Mesenteric fat pad (tissue), 1 donor: ENCODE results near the gene RIMS1. TPM values are rescaled to one million over a fixed set of nuclear protein-coding genes. Genes with fewer than 3 reads are reported as not detected.
"Not testable (repeated sequence)": the region's sequence is repeated elsewhere in the genome, so short reads cannot be mapped to it uniquely, and the experiment has no call there.

Experiments
- DNase-seq: peaks from one replicate; pipeline ENCODE4 v3.0.0-alpha.2; 2020; ENCODE audit warnings: low spot score
- total RNA-seq: library from RNA; stranded (reverse); fragmentation: NEBNext Ultra II Directional; extraction: Animal tissue kit (Norgen Biotek cat#: 25700); gene quantifications from one replicate; pipeline ENCODE4 v1.2.1, GENCODE V29; 2021
- donor health status: DM: yes; HTN: yes; CAD: no.

The RIMS1 gene
- total RNA-seq, 1 donor from 2014 or later, result 2.1 TPM

DNA sequence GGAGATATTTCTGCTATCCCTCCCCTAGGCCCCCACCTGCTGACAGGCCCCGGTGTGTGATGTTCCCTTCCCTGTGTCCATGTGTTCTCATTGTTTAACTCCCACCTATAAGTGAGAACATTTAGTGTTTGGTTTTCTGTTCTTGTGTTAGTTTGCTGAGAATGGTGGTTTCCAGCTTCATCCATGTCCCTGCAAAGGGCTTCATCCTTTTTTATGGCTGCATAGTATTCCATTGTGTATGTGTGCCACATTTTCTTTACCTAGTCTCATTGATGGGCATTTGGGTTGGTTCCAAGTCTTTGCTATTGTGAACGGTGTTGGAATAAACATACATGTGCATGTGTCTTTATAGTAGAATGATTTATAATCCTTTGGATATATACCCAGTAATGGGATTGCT is 448.9 kb downstream of the RIMS1 start:
- not testable (repeated sequence) for DNase-seq

- DNase-seq, result no peak
Measured at GRCh38 chr6:72348926-72349325, 462.6 kb downstream of the RIMS1 start.

DNA sequence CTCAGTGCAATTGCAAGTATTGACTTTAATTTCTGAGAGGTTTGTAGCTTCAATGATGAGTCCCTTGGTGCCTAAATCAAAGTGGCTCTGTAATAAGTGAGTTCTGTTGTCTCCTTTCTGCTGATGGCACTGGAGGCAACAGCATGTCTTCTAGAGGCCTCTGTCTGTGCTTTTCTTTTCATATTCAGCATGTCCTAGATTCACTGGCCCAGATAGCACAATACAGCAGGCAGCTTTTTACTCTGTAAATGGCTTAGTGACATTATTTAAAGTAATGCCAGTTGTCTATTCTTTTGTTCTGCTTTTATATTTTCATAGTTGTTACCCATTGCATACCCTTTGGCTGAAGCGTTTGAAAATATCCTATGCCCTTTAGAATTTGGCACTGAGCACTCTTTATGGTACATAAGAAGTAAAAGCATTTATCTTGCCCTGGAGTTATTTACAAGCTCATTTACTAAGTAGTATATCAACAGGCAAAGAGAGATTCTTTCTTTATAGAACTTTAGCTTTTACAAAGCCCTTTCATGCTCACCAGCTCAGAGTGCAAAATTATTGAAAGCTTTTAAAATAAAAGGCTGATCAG is 464.0 kb downstream of the RIMS1 start:
- no peak for DNase-seq

DNA sequence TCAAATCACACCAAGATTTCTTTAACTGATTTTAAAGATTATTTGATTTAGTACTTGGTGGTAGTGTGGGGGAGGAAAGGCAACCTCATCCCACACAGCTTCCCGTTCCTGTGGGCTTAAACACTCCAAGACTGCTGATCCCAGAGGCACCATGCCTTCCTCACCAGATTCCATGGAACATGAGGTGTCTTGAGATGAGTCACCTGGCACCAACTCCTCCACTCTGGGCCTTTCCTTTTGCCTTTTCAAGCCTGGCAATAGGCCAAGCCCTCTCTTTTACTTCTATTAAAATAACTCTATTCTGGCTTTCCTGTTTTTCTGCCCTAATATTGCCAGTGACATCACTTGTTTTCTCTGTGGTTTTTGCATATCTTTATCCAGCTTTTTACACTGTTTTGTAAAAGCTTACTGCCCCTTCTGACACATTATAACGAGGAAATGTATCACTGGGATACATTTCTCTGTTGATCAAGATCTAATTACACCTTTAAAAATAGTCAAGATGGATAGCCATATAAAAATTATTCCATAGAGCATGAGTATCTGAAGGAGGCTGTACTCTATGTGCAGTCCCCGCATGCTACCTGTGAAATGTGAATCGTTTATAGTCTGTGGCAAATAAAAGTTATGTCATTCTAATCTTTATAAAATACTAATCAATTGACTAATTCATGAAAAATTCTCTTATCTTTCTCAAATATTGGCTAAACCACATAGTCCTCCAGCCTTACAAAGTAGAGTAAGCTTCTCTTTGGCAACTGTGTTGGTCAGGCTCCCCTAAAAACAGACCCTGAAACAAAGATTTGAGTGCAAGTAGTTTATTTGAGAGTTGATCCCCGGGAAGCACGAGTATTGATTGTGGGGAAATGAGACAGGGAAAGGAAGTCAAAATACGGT is 477.7 kb downstream of the RIMS1 start:
- no peak for DNase-seq

- DNase-seq, result no peak
Measured at GRCh38 chr6:72365773-72366172, 479.4 kb downstream of the RIMS1 start.

DNA sequence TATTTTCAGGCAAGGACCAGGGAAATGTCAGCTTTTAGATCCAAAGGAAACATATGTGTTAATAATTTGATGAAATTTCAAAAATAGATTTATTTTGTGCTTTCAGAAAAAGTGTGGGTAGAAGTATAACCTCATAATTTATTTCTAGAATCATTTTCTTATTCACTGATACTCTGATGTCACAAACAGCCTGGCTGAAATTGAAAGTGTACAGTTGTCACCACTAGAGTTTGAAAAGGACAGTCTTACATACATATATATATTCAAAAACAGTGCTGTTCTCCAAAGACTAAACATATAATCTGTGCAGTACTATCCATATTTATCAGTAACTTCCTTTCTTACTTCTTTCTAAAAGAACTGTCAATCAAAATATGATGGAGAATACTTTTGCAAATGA is 481.1 kb downstream of the RIMS1 start:
- DNase-seq, result no peak

DNA sequence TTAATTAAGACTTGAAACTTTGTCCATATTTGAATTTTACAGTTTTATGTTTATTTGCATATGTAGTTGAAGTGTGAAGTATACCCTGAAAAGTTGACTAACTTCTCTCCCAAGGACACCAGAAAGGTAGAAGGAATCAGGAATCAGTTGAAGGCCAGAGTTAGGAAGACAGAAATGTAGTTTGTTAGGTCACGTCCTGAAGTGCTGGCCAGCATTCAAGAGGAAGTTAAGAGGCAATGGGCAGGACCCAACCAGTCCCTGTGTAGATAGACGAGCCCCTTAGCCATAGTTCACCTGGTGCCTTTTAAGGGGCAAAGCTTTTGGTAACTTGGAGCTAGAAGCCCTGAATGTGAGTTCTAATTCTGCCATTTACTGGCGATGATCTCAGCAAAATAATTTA is 485.1 kb downstream of the RIMS1 start:
- no peak for DNase-seq

DNA sequence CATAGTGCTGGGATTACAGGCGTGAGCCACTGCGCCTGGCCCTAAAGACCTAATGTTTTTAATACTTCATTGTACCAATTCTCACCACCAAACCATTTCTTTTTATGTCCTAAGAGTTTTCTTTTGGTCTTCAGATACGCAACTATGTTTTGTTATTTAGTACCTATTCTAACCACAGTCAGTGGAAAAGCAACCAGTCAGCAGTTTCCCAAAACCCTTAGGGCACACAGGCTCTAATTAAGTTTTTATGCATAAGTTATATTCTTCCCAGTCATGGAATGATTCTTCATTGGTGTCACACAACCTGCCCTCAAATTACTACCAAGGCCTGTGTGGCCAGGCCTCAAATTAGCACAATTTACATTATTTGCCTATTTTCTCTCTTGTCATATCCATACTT is 487.8 kb downstream of the RIMS1 start:
- DNase-seq, result no peak

- no peak for DNase-seq
Measured at GRCh38 chr6:72374857-72375256, 488.5 kb downstream of the RIMS1 start.

GRCh38 chr6:72376736-72377135 is 490.4 kb downstream of the RIMS1 start:
- no peak for DNase-seq

DNA sequence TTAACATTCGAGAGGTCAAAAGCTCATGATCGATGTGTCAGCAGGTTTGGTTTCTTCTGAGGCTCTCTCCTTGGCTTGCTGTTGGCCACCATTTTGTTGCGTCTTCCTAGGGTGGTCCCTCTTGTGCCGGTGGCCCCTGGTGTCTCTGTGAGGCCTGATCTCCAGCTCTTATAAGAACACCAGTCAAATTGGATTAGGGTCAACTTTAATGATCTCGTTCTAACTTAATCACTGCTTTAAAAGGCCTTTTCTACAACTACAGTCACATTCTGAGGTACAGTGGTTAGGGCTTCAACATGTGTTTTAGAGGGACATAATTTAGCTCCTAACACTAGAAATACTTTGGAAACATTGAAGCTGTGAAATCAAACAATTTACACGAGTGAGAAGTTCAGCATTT is 494.7 kb downstream of the RIMS1 start:
- no peak for DNase-seq

- no peak for DNase-seq
Measured at GRCh38 chr6:72382602-72383529, 496.5 kb downstream of the RIMS1 start.

GRCh38 chr6:72386324-72386723 is 500.0 kb downstream of the RIMS1 start:
- DNase-seq, result no peak

DNA sequence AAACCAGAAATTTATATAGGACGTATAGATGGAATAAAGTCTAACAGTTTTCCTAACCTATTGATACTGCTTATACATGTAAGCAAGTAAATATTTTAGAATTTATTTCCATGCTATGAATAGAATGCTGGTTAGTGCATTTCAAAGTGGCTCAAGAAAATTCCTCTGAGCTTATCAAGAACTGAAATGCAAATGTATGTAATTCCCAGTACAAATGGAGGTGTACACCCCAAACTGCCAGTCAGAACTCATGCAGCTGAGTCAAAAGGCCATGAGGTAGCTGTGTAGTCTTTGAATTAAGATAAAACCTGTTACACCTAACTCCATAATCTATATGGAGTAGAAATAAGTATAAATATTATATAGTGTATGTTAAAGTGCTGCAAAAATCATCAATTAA is 503.3 kb downstream of the RIMS1 start:
- DNase-seq, result no peak

- no peak for DNase-seq
Measured at GRCh38 chr6:72390548-72390947, 504.2 kb downstream of the RIMS1 start.

DNA sequence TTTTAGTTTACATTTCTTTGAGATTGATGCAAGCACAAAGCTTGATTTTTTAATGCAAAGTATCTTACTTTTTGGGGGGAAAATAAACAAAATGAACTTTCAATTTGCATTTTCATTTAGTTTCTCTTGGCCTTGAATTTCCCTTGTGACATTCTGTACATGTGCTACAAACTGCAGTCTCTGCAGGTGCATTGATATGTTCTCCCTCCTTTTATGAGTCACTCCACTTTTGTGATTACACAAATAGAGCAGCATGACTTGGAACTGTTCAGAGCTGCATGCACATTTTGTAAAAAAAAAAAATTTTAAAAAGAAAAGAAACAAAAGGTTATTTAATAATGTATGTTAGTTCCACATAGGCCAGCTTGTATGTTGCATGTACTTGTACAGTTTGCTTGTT is 515.5 kb downstream of the RIMS1 start:
- no peak for DNase-seq

DNA sequence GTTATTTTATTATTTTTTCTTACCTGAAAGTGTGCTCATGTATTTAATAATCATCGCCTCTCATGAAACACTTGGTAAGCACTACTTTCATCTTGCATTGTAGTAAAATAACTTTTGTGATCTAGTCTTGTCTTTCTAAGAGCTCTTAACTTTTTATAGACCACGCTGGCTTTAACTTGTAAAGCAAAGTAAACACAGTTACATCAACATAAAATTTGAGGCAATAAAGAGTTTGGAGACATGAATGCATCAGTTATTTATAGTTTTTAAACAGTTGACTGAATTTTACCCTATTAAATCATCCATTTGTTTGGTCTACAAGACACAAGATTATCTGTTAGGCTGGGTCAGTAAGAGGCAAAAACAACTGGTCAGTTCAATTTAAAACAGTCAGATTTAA is 517.1 kb downstream of the RIMS1 start:
- DNase-seq, result no peak

- DNase-seq, result no peak
Measured at GRCh38 chr6:72406517-72406916, 520.2 kb downstream of the RIMS1 start.

DNA sequence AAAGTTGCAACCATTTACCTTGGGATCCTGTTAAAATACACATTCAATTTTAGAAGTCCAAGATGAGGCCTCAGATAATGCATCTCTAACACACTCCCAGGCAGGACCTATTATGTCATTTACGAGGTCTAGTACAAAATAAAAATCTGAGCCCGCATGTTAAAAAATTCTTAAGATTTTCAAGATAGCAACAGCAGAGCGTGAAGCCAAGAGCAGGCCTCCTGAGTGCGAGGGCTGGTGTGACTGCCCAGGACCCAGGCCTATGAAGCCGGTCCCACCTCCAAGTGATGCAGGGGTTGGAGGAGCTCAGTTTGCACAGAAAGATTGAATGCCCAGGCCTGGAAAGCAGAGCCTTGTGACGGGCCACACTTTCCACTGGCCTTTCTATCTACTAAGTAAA is 524.4 kb downstream of the RIMS1 start:
- no peak for DNase-seq

DNA sequence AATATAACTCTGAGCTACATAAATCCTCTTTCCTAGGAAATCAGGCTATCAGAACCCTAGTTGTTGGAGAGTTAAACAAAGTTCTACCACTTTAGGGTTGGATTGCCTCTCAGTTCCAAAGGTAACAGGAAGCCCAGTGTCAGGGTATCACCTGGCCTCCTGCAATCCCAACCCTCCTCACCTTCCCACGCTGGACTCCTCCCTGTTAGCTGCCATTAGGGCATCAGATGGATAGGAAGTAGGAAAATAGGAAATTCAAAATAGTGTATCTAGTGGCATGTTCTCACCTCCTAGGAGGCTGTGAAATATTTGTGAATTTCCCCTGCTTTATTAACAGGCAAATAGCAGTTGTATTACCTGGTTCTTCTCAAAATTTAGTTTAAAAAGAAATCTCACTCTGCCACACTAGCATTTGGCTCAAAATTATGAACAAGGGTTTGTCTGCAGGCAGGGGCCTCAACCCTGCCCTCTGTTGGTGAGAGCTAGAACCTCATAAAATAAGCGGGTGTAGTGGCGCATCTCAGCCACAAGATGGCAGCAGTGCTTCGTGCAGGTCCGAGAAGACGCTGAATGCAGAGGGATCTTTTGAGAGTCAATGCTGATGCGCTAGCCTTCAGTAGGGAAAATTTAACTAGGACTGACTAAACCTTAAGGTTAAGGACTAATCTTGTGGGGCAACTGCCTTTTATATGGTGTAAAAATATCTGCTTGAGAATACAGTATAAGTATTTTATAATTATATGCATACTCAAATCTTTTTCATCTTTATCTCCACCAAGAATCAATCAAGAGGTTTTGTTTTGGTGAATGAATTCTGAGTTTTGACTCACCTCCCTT is 525.7 kb downstream of the RIMS1 start:
- no peak for DNase-seq

GRCh38 chr6:72412709-72413044 is 526.3 kb downstream of the RIMS1 start:
- DNase-seq, result no peak
